NT2/D1 (cell line): ENCODE measurements around the gene PSME2.

Experiments
- DNase-seq: peaks from one replicate; pipeline ENCODE4 v3.0.0-alpha.2; 2011; ENCODE audit warnings: low read depth, low spot score
- H3K27me3 ChIP-seq: 2 replicates; pipeline ENCODE4 v1.6.0; 2011; ENCODE audit warnings: mild to moderate bottlenecking; ENCODE audit not compliant: insufficient read length, insufficient read depth
- H3K36me3 ChIP-seq: 2 replicates; pipeline ENCODE4 v1.6.1; 2011; ENCODE audit warnings: mild to moderate bottlenecking, low read length, mixed read lengths; ENCODE audit not compliant: insufficient read depth, insufficient read length
- H3K4me1 ChIP-seq: 2 replicates; pipeline ENCODE4 v1.5.1; 2011; ENCODE audit not compliant: insufficient read depth, insufficient read length
- H3K4me3 ChIP-seq: 2 replicates; pipeline ENCODE4 v1.5.1; 2011; ENCODE audit warnings: low read depth; ENCODE audit not compliant: insufficient read length
- H3K9ac ChIP-seq: 2 replicates; pipeline ENCODE4 v1.6.0; 2011; ENCODE audit warnings: low read depth; ENCODE audit not compliant: insufficient read length
- H3K9me3 ChIP-seq: 2 replicates; pipeline ENCODE4 v1.5.1; 2011; ENCODE audit warnings: mild to moderate bottlenecking, low read length; ENCODE audit not compliant: insufficient read depth
- SUZ12 ChIP-seq: IDR thresholded peaks from 2 replicates; pipeline ENCODE4 v1.6.1; 2011; ENCODE audit not compliant: insufficient read length, insufficient read depth; ENCODE audit errors: extremely low read depth
- YY1 ChIP-seq: IDR thresholded peaks from 2 replicates; pipeline ENCODE4 v1.6.1; 2011; ENCODE audit not compliant: insufficient read length, insufficient read depth
- ZNF274 ChIP-seq: IDR thresholded peaks from 2 replicates; pipeline ENCODE4 v1.6.1; 2011; ENCODE audit warnings: mild to moderate bottlenecking, low read depth, low read length

PSME2 gene

DNA sequence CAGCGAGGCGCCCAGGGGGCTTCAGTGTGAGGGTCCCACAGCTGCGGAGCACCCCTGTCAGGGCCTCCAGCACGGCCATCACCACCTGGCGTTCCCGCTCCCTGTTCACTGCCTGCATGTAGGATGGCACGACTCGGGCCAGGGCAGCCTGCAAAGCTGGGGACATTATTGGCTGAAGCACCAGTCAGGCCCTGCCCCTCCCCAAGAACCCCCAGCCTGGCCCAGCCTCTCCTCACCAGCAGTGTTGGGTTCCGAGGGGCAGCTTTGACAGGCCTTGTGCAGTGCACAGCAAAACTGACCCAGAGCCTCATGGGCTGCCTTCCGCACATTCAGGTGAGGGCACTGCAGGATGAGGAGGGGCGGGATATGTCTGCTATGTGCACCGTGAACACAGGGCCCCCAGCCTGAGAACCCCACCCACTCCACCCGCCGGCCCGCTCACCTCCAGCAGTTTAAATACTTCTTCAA, 36.6 kb upstream of the PSME2 start:
- H3K4me3 ChIP-seq: no peak overlapping the region
- TF ChIP-seq ZNF274: no peak
- TF ChIP-seq YY1: no peak
- no peak for TF ChIP-seq SUZ12
- H3K36me3 ChIP-seq: peaks cover 97% of the 10 kb centered on the region
- H3K4me1 ChIP-seq: no peaks in the 10 kb centered on the region
- no peaks in the 10 kb centered on the region for H3K27me3 ChIP-seq
- H3K9me3 ChIP-seq: no peaks in the 10 kb centered on the region
- H3K9ac ChIP-seq: no peak overlapping the region
- no peak for DNase-seq

DNA sequence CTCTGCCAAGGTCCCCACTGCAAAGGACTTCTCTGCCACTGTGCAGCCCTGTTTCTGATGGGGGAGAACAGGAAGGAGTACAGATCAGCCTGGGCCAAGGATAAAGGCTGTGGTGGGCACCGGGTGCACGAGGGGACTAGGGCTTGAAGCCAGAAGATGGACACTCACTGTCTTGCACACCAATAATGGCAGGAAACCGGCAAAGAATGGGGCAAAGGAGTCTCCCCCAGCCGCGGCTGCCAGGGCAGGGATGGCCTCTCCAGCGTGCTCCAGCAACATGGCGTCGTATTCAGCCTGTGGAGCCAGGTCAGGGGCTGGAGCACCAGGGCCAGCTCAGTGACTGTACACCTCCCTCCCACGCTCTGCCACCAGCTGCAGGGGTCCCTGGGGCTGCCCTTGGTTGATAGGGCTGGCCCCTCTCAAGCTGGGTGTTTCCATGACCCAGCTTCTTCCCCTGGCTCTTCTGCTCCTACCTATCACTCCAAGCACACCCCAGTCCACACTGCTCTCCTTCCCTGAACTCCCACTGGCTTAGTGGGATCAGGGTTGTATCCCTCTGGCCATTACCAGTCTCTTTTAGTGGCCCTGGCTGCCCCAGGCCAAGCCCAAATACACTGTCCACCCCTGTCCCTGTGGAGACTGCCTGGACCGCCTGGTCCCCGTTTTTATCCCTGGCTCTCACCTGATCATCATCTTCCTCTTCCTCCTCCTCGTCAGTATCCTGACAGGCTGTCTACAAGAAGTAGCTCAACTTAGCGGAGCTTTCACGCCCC, 35.9 kb upstream of the PSME2 start:
- Histone ChIP-seq H3K9me3 (no peaks in the 10 kb centered on the region), H3K27me3 (no peaks in the 10 kb centered on the region), H3K36me3 (peaks cover 96% of the 10 kb centered on the region), H3K4me1 (no peaks in the 10 kb centered on the region), H3K4me3 (no peak overlapping the region), H3K9ac (no peak overlapping the region)
- TF ChIP-seq YY1: no peak
- TF ChIP-seq ZNF274: no peak
- no peak for TF ChIP-seq SUZ12
- DNase-seq: no peak

DNA sequence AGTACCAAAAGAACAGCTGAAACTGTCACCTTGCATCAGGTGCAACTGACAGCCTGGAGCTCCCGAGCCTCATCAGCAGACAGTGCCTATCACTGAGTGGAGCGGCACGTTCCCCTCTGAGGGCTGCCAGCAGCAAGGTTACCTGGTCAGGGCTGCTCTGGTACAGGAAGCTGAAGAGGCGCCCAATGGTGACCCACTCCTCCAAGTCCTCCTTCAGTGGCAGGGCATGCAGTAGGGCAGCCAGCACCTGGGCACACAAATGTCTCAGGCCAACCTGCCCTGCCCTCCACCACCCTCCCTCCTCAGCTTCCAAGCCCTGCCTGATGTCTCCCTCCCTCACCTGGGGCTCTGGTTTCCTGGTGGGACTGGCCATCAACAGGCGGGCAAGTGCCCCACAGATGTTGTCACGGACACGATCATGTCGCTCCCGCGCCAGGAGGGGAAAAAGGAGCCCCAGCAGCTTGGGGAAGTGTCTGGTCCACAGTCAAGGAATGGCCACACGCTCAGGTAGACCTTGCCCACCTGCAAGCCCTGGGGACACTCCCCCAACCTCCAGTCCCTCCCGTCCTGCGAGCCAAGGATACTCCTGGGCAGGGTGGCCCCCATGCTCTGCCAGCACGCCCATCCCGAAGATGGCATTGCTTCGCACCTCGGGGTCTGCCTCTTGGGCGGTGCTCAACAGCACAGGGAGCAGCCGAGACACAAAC, 35.1 kb upstream of the PSME2 start:
- H3K4me3 ChIP-seq: no peak overlapping the region
- peak overlapping the region; percentile 1 for H3K9ac ChIP-seq
- no peaks in the 10 kb centered on the region for H3K4me1 ChIP-seq
- TF ChIP-seq YY1 (no peak), SUZ12 (no peak), ZNF274 (no peak)
- no peaks in the 10 kb centered on the region for H3K9me3 ChIP-seq
- peaks cover 96% of the 10 kb centered on the region for H3K36me3 ChIP-seq
- no peaks in the 10 kb centered on the region for H3K27me3 ChIP-seq
- DNase-seq: no peak

DNA sequence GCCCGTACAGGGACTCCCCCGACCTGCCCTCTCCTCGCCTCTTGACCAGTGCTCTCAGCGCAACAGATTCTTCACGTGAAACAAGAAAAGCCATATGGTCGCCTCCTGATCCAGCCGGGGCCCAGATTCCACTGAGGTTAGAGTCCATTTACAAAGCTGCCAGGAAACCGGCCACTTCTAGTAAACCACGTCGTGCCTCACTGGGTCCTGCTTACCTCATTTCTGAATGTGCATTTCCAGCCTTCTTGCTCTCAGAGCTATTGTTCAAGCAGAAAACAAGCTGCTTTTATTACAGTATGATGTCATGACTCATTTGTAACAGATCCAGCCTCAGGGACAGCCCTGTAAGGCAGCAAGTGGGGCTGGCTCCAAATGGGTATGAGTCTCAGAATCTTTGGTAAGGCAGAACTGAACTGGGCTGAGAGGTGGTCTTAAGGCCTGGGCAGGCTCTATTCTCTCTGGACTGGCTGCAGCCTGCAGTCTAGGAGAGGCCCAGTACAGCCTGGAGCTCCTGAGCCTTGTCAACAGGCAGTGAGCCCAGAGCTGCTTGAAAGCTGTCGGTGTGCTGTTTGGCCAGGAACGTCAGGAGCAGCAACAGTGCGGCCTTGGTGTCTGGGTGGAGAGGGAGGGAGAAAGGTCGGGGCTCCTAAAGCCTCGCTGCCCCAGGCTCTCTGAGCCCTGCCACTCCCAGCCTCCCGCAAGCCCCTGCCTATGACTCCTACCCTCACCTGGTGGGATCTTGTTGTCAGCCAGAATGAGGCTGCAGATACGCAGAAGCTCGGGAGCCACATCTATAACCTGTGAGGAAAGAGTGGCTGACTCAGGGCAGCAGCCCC, 33.8 kb upstream of the PSME2 start:
- TF ChIP-seq ZNF274: no peak
- no peak for TF ChIP-seq SUZ12
- no peak for TF ChIP-seq YY1
- H3K36me3 ChIP-seq: peaks cover 83% of the 10 kb centered on the region
- H3K4me1 ChIP-seq: no peaks in the 10 kb centered on the region
- no peak for DNase-seq
- H3K27me3 ChIP-seq: no peaks in the 10 kb centered on the region
- H3K9me3 ChIP-seq: no peaks in the 10 kb centered on the region
- H3K4me3 ChIP-seq: no peak overlapping the region
- H3K9ac ChIP-seq: no peak overlapping the region

DNA sequence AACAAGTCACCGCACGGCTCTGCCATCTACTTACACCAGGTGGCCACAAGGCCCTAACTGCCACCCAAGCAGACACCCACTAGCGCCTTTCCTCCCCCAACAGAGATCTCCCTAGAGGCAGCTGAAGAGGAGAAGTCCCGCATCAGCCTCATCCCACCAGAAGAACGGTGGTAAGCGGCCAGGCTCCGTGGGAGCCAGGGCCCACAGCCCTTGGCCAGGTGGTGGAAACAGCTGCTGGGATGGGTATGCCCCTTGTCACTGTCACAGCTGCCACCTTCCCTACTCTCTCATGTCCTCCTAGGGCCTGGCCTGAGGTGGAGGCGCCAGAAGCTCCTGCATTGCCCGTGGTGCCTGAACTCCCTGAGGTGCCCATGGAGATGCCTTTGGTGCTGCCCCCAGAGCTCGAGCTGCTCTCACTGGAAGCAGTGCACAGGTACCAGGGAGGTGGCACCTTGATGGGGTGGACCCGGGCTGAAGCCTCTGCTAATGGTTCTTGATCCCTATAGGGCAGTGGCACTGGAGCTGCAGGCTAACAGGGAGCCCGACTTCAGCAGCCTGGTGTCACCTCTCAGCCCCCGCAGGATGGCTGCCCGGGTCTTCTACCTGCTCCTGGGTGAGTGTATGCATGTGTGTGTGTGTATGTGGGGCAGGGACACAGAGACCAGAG, 33.0 kb upstream of the PSME2 start:
- H3K36me3 ChIP-seq: peaks cover 75% of the 10 kb centered on the region
- TF ChIP-seq ZNF274: no peak
- no peak for TF ChIP-seq YY1
- TF ChIP-seq SUZ12: no peak
- H3K9ac ChIP-seq: no peak overlapping the region

DNA sequence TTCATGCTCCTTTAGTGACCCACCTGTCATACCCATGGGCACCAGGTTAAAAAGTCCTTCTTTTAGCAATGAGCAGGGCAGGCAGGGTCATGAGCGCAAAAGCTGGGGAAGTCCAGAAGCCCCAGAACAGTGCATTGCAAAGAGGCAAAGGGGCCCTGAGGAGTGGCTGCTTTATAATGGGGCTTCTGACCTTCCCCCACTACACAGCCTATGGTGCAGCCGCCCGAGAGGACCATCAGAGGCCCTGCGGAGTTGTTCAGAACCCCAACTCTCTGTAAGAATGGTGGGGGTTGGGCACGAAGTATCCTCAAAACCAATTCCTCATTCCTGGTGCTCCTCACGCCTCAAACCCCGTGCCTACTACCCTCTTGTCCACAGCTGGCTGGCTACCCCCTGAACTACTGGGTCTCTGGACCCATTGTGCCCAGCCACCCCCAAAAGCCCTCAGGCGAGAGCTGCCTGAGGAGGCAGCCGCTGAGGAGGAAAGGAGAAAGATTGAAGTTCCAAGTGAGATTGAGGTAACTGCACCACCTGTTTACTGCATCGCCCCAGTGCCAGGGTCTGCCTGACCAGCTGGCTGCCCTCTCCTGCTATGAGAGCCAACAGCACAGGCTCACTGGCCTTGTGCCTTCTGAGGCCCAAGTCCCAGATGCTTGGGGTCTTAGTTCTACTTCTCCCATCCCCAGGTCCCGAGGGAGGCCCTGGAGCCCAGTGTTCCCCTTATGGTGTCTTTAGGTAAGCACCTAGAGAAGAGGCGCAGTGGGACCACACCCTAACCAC, 32.2 kb upstream of the PSME2 start:
- DNase-seq: no peak
- Histone ChIP-seq H3K4me3 (no peak overlapping the region), H3K9me3 (no peaks in the 10 kb centered on the region), H3K9ac (no peak overlapping the region), H3K4me1 (no peaks in the 10 kb centered on the region), H3K27me3 (no peaks in the 10 kb centered on the region), H3K36me3 (peaks cover 67% of the 10 kb centered on the region)
- no peak for TF ChIP-seq ZNF274
- no peak for TF ChIP-seq YY1
- no peak for TF ChIP-seq SUZ12

More for the DNA sequence above, 33.0 kb upstream of the PSME2 start:
- Histone ChIP-seq H3K4me3 (no peak overlapping the region), H3K27me3 (no peaks in the 10 kb centered on the region), H3K9me3 (no peaks in the 10 kb centered on the region), H3K4me1 (no peaks in the 10 kb centered on the region)
- no peak for DNase-seq
